K562 (cell line): ENCODE results near the gene MYO18B. TPM values are rescaled to one million over a fixed set of nuclear protein-coding genes. Genes with fewer than 3 reads are reported as not detected.

Experiments used
- ATAC-seq: fragments of 200-7000 bp; cut with Tn5 transposase; 3 replicates; pipeline ENCODE4 v1.9.1; 2020; ENCODE audit warnings: moderate library complexity
- BruUV-seq: library from RNA; stranded (reverse); fragments of 400-500 nt; replicated peaks from 2 replicates; lab custom pipeline; 2021; lab: Mats Ljungman, UMichigan
- CTCF ChIA-PET: fragments of 300-600 bp; formaldehyde crosslinking; extraction: SDS; loops from one replicate; lab custom pipeline; 2021; ENCODE audit warnings: low intra/inter-chr PET ratio; lab: Yijun Ruan, JAX
- POLR2A ChIA-PET: fragments of 300-600, 350-650 bp; sonication (Branson Sonifier 250); formaldehyde crosslinking; extraction: SDS; loops from one replicate; lab custom pipeline; 2021; ENCODE audit warnings: antibody characterized with exemption, inconsistent platforms; lab: Yijun Ruan, JAX
- DNase-seq, 4 experiments: peaks; one replicate each; pipeline versions ENCODE4 v3.0.0 to v3.0.0-alpha.2; 2011 to 2018; ENCODE audit warnings: low spot score in 3 of 4, mixed read lengths in 3 of 4; ENCODE audit errors: extremely low read depth in 1 of 4
- FAIRE-seq: peaks from 2 replicates; lab custom pipeline; 2011; peaks lifted over from hg19 to GRCh38; lab: Jason Lieb, UNC
- H2AFZ ChIP-seq: 2 replicates; pipeline ENCODE4 v1.6.0; 2011; ENCODE audit warnings: low read depth, low read length, control low read depth, inconsistent platforms
- H3K27ac ChIP-seq: fragments of 200-600 bp; 3 replicates; pipeline ENCODE4 v1.8.0; 2011; ENCODE audit warnings: low read depth, mild to moderate bottlenecking, control low read depth, inconsistent platforms, low read length, moderate library complexity, mixed read lengths; ENCODE audit errors: extremely low read depth
- H3K27me3 ChIP-seq, 2 experiments: fragments of 300-600 bp in 1 of 2; 2 replicates in 1 of 2; 3 replicates in 1 of 2; pipeline versions ENCODE4 v1.6.0 to v1.8.0; 2011; ENCODE audit warnings: inconsistent platforms in 2 of 2, low read length in 2 of 2, mild to moderate bottlenecking in 1 of 2, mixed read lengths in 1 of 2, moderate library complexity in 1 of 2; ENCODE audit not compliant: control insufficient read depth in 2 of 2, insufficient read depth in 2 of 2
- H3K36me3 ChIP-seq: fragments of 300-600 bp; 3 replicates; pipeline ENCODE4 v1.8.0; 2011; ENCODE audit warnings: mild to moderate bottlenecking, low read length, inconsistent platforms; ENCODE audit not compliant: control insufficient read depth, insufficient read depth
- H3K4me1 ChIP-seq, 2 experiments: fragments of 200-600 bp in 1 of 2; replicated peaks in 1 of 2; 2 replicates in 1 of 2; 3 replicates in 1 of 2; pipeline versions ENCODE4 v1.5.1 to v1.8.0; 2011; ENCODE audit warnings: inconsistent platforms in 2 of 2, low read length in 2 of 2, mild to moderate bottlenecking in 1 of 2, mixed read lengths in 1 of 2, moderate library complexity in 1 of 2; ENCODE audit not compliant: control insufficient read depth in 2 of 2, insufficient read depth in 2 of 2
- H3K4me2 ChIP-seq: 2 replicates; pipeline ENCODE4 v1.6.1; 2011; ENCODE audit warnings: low read length, control low read depth, inconsistent platforms, mixed read lengths; ENCODE audit not compliant: insufficient read depth
- H3K4me3 ChIP-seq: fragments of 200-600 bp; sonication (generic), shearing (Covaris generic); 2 replicates; pipeline ENCODE4 v1.5.1; 2016; ENCODE audit warnings: control low read depth, inconsistent platforms
- H3K79me2 ChIP-seq: fragments of 200-600 bp; 3 replicates; pipeline ENCODE4 v1.8.0; 2011; ENCODE audit warnings: low read length, inconsistent platforms; ENCODE audit not compliant: control insufficient read depth, insufficient read depth
- H3K9ac ChIP-seq, 2 experiments: 2 replicates each; pipeline versions ENCODE4 v1.6.0 to v1.6.1; 2011; ENCODE audit warnings: low read depth in 2 of 2, low read length in 2 of 2, control low read depth in 1 of 2, inconsistent platforms in 1 of 2, mild to moderate bottlenecking in 1 of 2, mixed read lengths in 1 of 2; ENCODE audit not compliant: insufficient read depth in 1 of 2
- H3K9me1 ChIP-seq: one replicate; pipeline ENCODE4 v1.6.0; 2011; ENCODE audit warnings: inconsistent platforms, mild to moderate bottlenecking, low read length, moderate library complexity; ENCODE audit not compliant: control insufficient read depth, insufficient read depth
- H3K9me3 ChIP-seq: replicated peaks from 2 replicates; pipeline ENCODE4 v1.5.1; 2011; ENCODE audit warnings: low read depth, low read length, inconsistent platforms; ENCODE audit not compliant: control insufficient read depth, insufficient read depth
- H4K20me1 ChIP-seq: replicated peaks from 2 replicates; pipeline ENCODE4 v1.6.1; 2011; ENCODE audit warnings: low read length, inconsistent platforms, mixed read lengths; ENCODE audit not compliant: control insufficient read depth, insufficient read depth
- FIP1L1 ChIP-seq: fragments of 200-400 bp; formaldehyde crosslinking; IDR thresholded peaks from 2 replicates; pipeline ENCODE4 v1.6.1; 2018; ENCODE audit warnings: mild to moderate bottlenecking, low read depth, low read length; ENCODE audit not compliant: poor library complexity, severe bottlenecking
- HDAC2 ChIP-seq: fragments of 450-650 bp; IDR thresholded peaks from 2 replicates; pipeline ENCODE4 v1.6.1; 2016; ENCODE audit warnings: mild to moderate bottlenecking
- JUND ChIP-seq, 2 experiments: IDR thresholded peaks; 2 replicates in 1 of 2; 3 replicates in 1 of 2; pipeline ENCODE4 v1.6.1; 2011; ENCODE audit warnings: borderline replicate concordance in 2 of 2, low read depth in 2 of 2, low read length in 2 of 2, improper control_type of control experiment in 1 of 2, missing biosample characterization in 1 of 2, missing genetic modification characterization in 1 of 2, missing genetic modification reagents in 1 of 2
- NFATC3 ChIP-seq: fragments of 450-650 bp; IDR thresholded peaks from 2 replicates; pipeline ENCODE4 v1.6.1; 2017; ENCODE audit warnings: mild to moderate bottlenecking
- NFE2 ChIP-seq: IDR thresholded peaks from 2 replicates; pipeline ENCODE4 v1.6.1; 2014; ENCODE audit warnings: antibody characterized with exemption, low read depth
- PRMT5 ChIP-seq: sonication (generic); formaldehyde crosslinking; IDR thresholded peaks from 2 replicates; pipeline ENCODE4 v1.5.0; 2020; ENCODE audit warnings: missing genetic modification reagents
- RAD51 ChIP-seq: fragments of 450-650 bp; IDR thresholded peaks from 2 replicates; pipeline ENCODE4 v1.7.1; 2016; ENCODE audit warnings: low read depth, mild to moderate bottlenecking, borderline replicate concordance
- SRSF1 ChIP-seq: fragments of 200-400 bp; formaldehyde crosslinking; IDR thresholded peaks from 2 replicates; pipeline ENCODE4 v1.6.1; 2017; ENCODE audit warnings: mild to moderate bottlenecking, low read depth, low read length, moderate library complexity
- TEAD4 ChIP-seq, 2 experiments: sonication (generic) in 1 of 2; formaldehyde crosslinking in 1 of 2; IDR thresholded peaks; 2 replicates each; pipeline versions ENCODE4 v1.6.1 to v1.8.0; 2012 to 2022; ENCODE audit warnings: borderline replicate concordance in 1 of 2, inconsistent platforms in 1 of 2, low read length in 1 of 2, mild to moderate bottlenecking in 1 of 2, missing genetic modification reagents in 1 of 2
- U2AF2 ChIP-seq: fragments of 200-400 bp; formaldehyde crosslinking; optimal IDR thresholded peaks from 2 replicates; pipeline ENCODE3; 2017; ENCODE audit warnings: low read depth, mild to moderate bottlenecking, low read length
- ZNF253 ChIP-seq: fragments of 250-450 bp; sonication (Bioruptor Pico); conservative IDR thresholded peaks from 2 replicates; pipeline ENCODE4 v1.6.1; 2021; ENCODE audit warnings: mild to moderate bottlenecking
- WGBS: fragments of 100-300 bp; shearing (Covaris generic); methylation state at CpG from one replicate; pipeline ENCODE4 v1.1.6; 2016; ENCODE audit warnings: low coverage, mixed read lengths; ENCODE audit not compliant: insufficient coverage; ENCODE audit errors: missing lambda C conversion rate; 5-methylcytosine and 5-hydroxymethylcytosine counted together
- in situ Hi-C: fragments of 300-500 bp; cut with MboI; formaldehyde crosslinking; loops from 4 replicates; pipeline ENCODE4 v1.15.0; 2018; ENCODE audit warnings: inconsistent platforms, mixed read lengths
- intact Hi-C: fragments of 100-400 bp; cut with micrococcal nuclease; formaldehyde crosslinking; loops from 2 replicates; pipeline ENCODE4 v1.14.2; 2022
- polyA plus RNA-seq, 8 experiments: library from polyadenylated mRNA; depleted of rRNA in 4 of 8; stranded (reverse) in 5 of 8; unstranded in 3 of 8; fragments of >200 nt; fragmentation: Nextera tagmentation in 2 of 8; fragmentation: Illumina TruSeq in 1 of 8; extraction: Ambion mirVana in 2 of 8; extraction: Trizol in 1 of 8; gene quantifications; 2 replicates each; pipeline versions ENCODE4 v1.2.1 to v1.2.3, GENCODE V29; 2011 to 2014; ENCODE audit warnings: inconsistent platforms in 1 of 8, missing spikeins in 1 of 8
- total RNA-seq, 7 experiments: library from RNA; depleted of rRNA in 6 of 7; stranded (reverse); fragments of >200 nt in 6 of 7; fragmentation: Illumina TruSeq in 2 of 7; extraction: Trizol in 2 of 7; gene quantifications; 2 replicates each; pipeline versions ENCODE4 v1.2.1 to v1.2.3, GENCODE V29; 2011 to 2021; ENCODE audit warnings: low replicate concordance in 1 of 7
- TF ChIP-seq, protein P1 (sequence below), 2 experiments: fragments of 450-650 bp; conservative IDR thresholded peaks; 2 replicates each; pipeline ENCODE4 v1.6.1; 2017; ENCODE audit warnings: mild to moderate bottlenecking in 2 of 2, moderate library complexity in 2 of 2

The MYO18B gene
- total and polyA plus RNA-seq, 9 of the 15 experiments (the other 6 are each of a cell fraction or from before 2014, with no cell fraction given): 0.06 to 7.0 (median 4.3) TPM

- no peak for TF ChIP-seq RAD51
- TF ChIP-seq TEAD4 (IDR thresholded peaks at IDR 0.05; ENCODE audit: low read length): peak; percentile 19; the same call in 1 of the 2 replicates
- no peak for TF ChIP-seq TEAD4 (CRISPR knock-in tag; IDR thresholded peaks at IDR 0.05; ENCODE audit: borderline replicate concordance)
- no peak for TF ChIP-seq PRMT5 (CRISPR knock-in tag)
- peak; percentile 40; the same call in 1 of the 2 replicates for TF ChIP-seq HDAC2
- TF ChIP-seq JUND (IDR thresholded peaks at IDR 0.05; ENCODE audit: borderline replicate concordance, low read depth, low read length): no peak
- TF ChIP-seq JUND (tag; IDR thresholded peaks at IDR 0.05; ENCODE audit: borderline replicate concordance, low read depth, low read length): no peak
- TF ChIP-seq SRSF1: no peak
- no peak for TF ChIP-seq U2AF2
These were observed 9.2 kb downstream of the MYO18B start (continued) for GRCh38 chr22:25751174-25751581.

DNA sequence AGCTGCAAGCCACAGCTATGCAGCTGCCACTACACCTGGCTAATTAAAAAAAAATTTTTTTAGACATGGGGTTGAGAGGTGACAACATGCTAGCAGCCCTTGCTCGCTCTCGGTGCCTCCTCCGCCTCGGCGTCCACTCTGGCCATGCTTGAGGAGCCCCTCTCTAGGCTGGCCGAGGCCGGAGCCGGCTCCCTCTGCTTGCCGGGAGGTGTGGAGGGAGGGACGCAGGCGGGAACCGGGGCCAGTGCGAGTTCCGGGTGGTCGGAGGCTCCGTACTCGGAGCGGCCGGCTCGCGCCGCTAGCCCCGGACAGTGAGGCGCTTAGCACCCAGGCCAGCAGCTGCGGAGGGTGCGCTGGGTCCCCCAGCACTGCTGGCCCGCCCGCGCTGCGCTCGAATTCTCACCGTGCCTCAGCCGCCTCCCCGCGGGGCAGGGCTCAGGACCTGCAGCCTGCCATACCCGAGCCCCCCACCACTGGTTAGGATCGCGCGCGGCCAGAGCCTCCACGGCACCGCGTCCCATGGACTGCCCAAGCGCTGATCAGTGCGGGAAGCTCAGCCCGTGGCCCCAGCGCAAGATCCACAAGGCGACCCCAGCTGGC, 10.7 kb downstream of the MYO18B start:
- CTCF ChIA-PET: no interaction called here
- no peak for ATAC-seq
- BruUV-seq: no TSS peak
- DNase-seq: no peak
- POLR2A ChIA-PET: interaction anchor here (0.6 to 1.4 kb wide), 3 partner anchors 10 to 204 kb away, joined by 3 read pairs; partner anchors contain the start of gene MYO18B
- 96% methylated on average over 5 of the region's 48 CpGs for WGBS
- H3K4me2 ChIP-seq: no peak overlapping the region
- peaks cover 63% of the 10 kb centered on the region for H4K20me1 ChIP-seq
- H3K9ac ChIP-seq: no peak overlapping the region
- H3K4me3 ChIP-seq: no peak overlapping the region
- H3K27me3 ChIP-seq: no peaks in the 10 kb centered on the region
- TF ChIP-seq ZNF253 (CRISPR knock-in tag) (no peak), FIP1L1 (no peak), NFE2 (no peak), NFATC3 (no peak)
- TF ChIP-seq, protein P1, sequence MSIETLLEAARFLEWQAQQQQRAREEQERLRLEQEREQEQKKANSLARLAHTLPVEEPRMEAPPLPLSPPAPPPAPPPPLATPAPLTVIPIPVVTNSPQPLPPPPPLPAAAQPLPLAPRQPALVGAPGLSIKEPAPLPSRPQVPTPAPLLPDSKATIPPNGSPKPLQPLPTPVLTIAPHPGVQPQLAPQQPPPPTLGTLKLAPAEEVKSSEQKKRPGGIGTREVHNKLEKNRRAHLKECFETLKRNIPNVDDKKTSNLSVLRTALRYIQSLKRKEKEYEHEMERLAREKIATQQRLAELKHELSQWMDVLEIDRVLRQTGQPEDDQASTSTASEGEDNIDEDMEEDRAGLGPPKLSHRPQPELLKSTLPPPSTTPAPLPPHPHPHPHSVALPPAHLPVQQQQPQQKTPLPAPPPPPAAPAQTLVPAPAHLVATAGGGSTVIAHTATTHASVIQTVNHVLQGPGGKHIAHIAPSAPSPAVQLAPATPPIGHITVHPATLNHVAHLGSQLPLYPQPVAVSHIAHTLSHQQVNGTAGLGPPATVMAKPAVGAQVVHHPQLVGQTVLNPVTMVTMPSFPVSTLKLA (conservative IDR thresholded peaks at IDR 0.05): no peak
- no peak for FAIRE-seq
- H2AFZ ChIP-seq: no peak overlapping the region
- intact Hi-C loops: no loop called here
- no peak overlapping the region for H3K27ac ChIP-seq
- no peaks in the 10 kb centered on the region for H3K9me3 ChIP-seq
- in situ Hi-C loops: no loop called here
- peaks cover 5% of the 10 kb centered on the region; the same call in 2 of the 3 replicates for H3K36me3 ChIP-seq
- H3K79me2 ChIP-seq: peaks cover 47% of the 10 kb centered on the region
- no peaks in the 10 kb centered on the region for H3K9me1 ChIP-seq
- peaks cover 15 to 36% of the 10 kb centered on the region in 2 experiments for H3K4me1 ChIP-seq
